ENCODE results near the gene NOP14.

Gene NOP14

DNA sequence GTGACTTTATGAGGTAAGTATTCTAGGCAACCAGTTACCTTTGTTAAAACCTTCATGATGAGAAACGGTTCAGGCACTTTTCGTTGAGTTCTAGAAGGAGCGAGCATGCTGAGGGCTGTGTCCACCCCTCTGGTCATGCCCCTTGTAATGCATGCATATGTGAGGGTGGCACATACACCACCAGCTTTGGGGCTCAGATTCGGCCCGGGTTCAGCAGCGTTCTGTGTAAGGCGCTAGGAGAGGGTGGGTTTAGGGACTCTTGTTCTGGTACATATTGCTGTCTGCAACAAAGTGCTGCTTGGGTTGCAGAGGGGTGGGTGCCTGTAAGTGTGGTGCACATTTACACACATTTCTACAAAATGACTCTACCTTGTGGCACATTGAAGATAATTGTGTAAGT, 54.5 kb downstream of the NOP14 start:
- no peaks in the 10 kb centered on the region for H3K4me1 ChIP-seq (ENCODE audit: insufficient read depth, low read length, poor library complexity, severe bottlenecking)
- H3K9me2 ChIP-seq (replicated peaks; ENCODE audit: low read depth, low read length): no peaks in the 10 kb centered on the region
- no peaks in the 10 kb centered on the region for H3K9me3 ChIP-seq (ENCODE audit: insufficient read depth, low read depth, low read length)
- TF ChIP-seq CTCF (conservative IDR thresholded peaks at IDR 0.05; ENCODE audit: low read length): no peak
- no peak for TF ChIP-seq EZH2phosphoT487 (IDR thresholded peaks at IDR 0.05; ENCODE audit: borderline replicate concordance)
- no peaks in the 10 kb centered on the region for H3K79me2 ChIP-seq (ENCODE audit: insufficient read depth, low read length)
- no peak overlapping the region for H2AFZ ChIP-seq (ENCODE audit: low read length)
- H3F3A ChIP-seq (ENCODE audit: low read depth): no peaks in the 10 kb centered on the region
- H3K27me3 ChIP-seq (ENCODE audit: insufficient read depth, low read length, poor library complexity, severe bottlenecking): no peaks in the 10 kb centered on the region
- no peak overlapping the region for H3K4me2 ChIP-seq (ENCODE audit: low read depth, low read length, poor library complexity, severe bottlenecking)
- H3K36me3 ChIP-seq (ENCODE audit: insufficient read depth, low read length): peaks cover 61% of the 10 kb centered on the region; the same call in 1 of the 2 replicates
- H3K9ac ChIP-seq (ENCODE audit: low read depth, low read length, poor library complexity, severe bottlenecking): no peak overlapping the region
- H3K4me3 ChIP-seq (ENCODE audit: low read length, poor library complexity, severe bottlenecking): no peak overlapping the region
- H4K20me1 ChIP-seq (ENCODE audit: insufficient read depth, low read length, poor library complexity, severe bottlenecking): no peaks in the 10 kb centered on the region

- Histone ChIP-seq H3K36me3 (ENCODE audit: insufficient read depth, low read length) (peaks cover 66% of the 10 kb centered on the region; the same call in 1 of the 2 replicates), H3K79me2 (ENCODE audit: insufficient read depth, low read length) (no peaks in the 10 kb centered on the region), H3K9ac (ENCODE audit: low read depth, low read length, poor library complexity, severe bottlenecking) (no peak overlapping the region), H2AFZ (ENCODE audit: low read length) (no peak overlapping the region), H3K9me2 (replicated peaks; ENCODE audit: low read depth, low read length) (no peaks in the 10 kb centered on the region), H3K4me3 (ENCODE audit: low read length, poor library complexity, severe bottlenecking) (no peak overlapping the region), H3K4me1 (ENCODE audit: insufficient read depth, low read length, poor library complexity, severe bottlenecking) (no peaks in the 10 kb centered on the region), H3K4me2 (ENCODE audit: low read depth, low read length, poor library complexity, severe bottlenecking) (no peak overlapping the region), H3F3A (ENCODE audit: low read depth) (no peaks in the 10 kb centered on the region), H4K20me1 (ENCODE audit: insufficient read depth, low read length, poor library complexity, severe bottlenecking) (no peaks in the 10 kb centered on the region), H3K9me3 (ENCODE audit: insufficient read depth, low read depth, low read length) (no peaks in the 10 kb centered on the region), H3K27me3 (ENCODE audit: insufficient read depth, low read length, poor library complexity, severe bottlenecking) (no peaks in the 10 kb centered on the region)
- TF ChIP-seq CTCF (conservative IDR thresholded peaks at IDR 0.05; ENCODE audit: low read length) (no peak), EZH2phosphoT487 (IDR thresholded peaks at IDR 0.05; ENCODE audit: borderline replicate concordance) (no peak)
Observed at GRCh38 chr4:2907706-2908293, 55.4 kb downstream of the NOP14 start.

- Histone ChIP-seq H3K9me3 (ENCODE audit: insufficient read depth, low read depth, low read length) (no peaks in the 10 kb centered on the region), H3K4me3 (ENCODE audit: low read length, poor library complexity, severe bottlenecking) (no peak overlapping the region), H4K20me1 (ENCODE audit: insufficient read depth, low read length, poor library complexity, severe bottlenecking) (no peaks in the 10 kb centered on the region), H3K36me3 (ENCODE audit: insufficient read depth, low read length) (peaks cover 66% of the 10 kb centered on the region; the same call in 1 of the 2 replicates), H3K9ac (ENCODE audit: low read depth, low read length, poor library complexity, severe bottlenecking) (no peak overlapping the region), H2AFZ (ENCODE audit: low read length) (no peak overlapping the region), H3K4me2 (ENCODE audit: low read depth, low read length, poor library complexity, severe bottlenecking) (no peak overlapping the region), H3K4me1 (ENCODE audit: insufficient read depth, low read length, poor library complexity, severe bottlenecking) (no peaks in the 10 kb centered on the region), H3K9me2 (replicated peaks; ENCODE audit: low read depth, low read length) (no peaks in the 10 kb centered on the region), H3F3A (ENCODE audit: low read depth) (no peaks in the 10 kb centered on the region), H3K27me3 (ENCODE audit: insufficient read depth, low read length, poor library complexity, severe bottlenecking) (no peaks in the 10 kb centered on the region), H3K79me2 (ENCODE audit: insufficient read depth, low read length) (no peaks in the 10 kb centered on the region)
- no peak for TF ChIP-seq CTCF (conservative IDR thresholded peaks at IDR 0.05; ENCODE audit: low read length)
- TF ChIP-seq EZH2phosphoT487 (IDR thresholded peaks at IDR 0.05; ENCODE audit: borderline replicate concordance): no peak
Observed at GRCh38 chr4:2907226-2907625, 56.0 kb downstream of the NOP14 start.

Measured in Loucy (cell line).